Activated T-cell treated with anti-CD3 and anti-CD28 coated beads, Interleukin-2, amount 50 U/mL, for 72 hours (primary cell): ENCODE measurements around the gene B3GNT9. TPM values are rescaled to one million over a fixed set of nuclear protein-coding genes. Genes with fewer than 3 reads are reported as not detected.

Source experiments
- ATAC-seq, 2 donors: fragments of 150-1000 bp; cut with Tn5 transposase; replicated peaks in 1 of 2; 2 replicates each; pipeline ENCODE4 v1.10.0; 2021; ENCODE audit warnings: moderate library complexity in 2 of 2, mild to moderate bottlenecking in 1 of 2
- DNase-seq, 2 donors: peaks; one replicate each; pipeline ENCODE4 v3.0.0; 2021 to 2022; ENCODE audit warnings: mixed read lengths in 1 of 2
- H3K27ac Mint-ChIP-seq: one replicate; pipeline ENCODE4 v1.8.0; 2022; ENCODE audit warnings: mild to moderate bottlenecking, moderate library complexity, mixed read lengths
- H3K27me3 Mint-ChIP-seq: one replicate; pipeline ENCODE4 v1.8.0; 2022; ENCODE audit warnings: low read depth, mixed read lengths
- H3K36me3 Mint-ChIP-seq, 2 donors: one replicate each; pipeline ENCODE4 v1.8.0; 2022; ENCODE audit warnings: mixed read lengths in 2 of 2, mild to moderate bottlenecking in 1 of 2; ENCODE audit not compliant: insufficient read depth in 2 of 2
- H3K4me1 Mint-ChIP-seq: one replicate; pipeline ENCODE4 v1.8.0; 2022; ENCODE audit warnings: low read depth, mixed read lengths
- H3K4me3 Mint-ChIP-seq, 2 donors: one replicate each; pipeline ENCODE4 v1.8.0; 2022; ENCODE audit warnings: mild to moderate bottlenecking in 2 of 2, mixed read lengths in 2 of 2, moderate library complexity in 2 of 2
- H3K9me3 Mint-ChIP-seq, 2 donors: one replicate each; pipeline ENCODE4 v1.8.0; 2022; ENCODE audit warnings: mixed read lengths in 2 of 2
- total RNA-seq, 2 donors: library from RNA; stranded (reverse); gene quantifications; one replicate each; pipeline ENCODE4 v1.2.3, GENCODE V29; 2022

B3GNT9 gene
- total RNA-seq, 2 donors from 2014 or later, result 5.7 to 7.5 TPM

GRCh38 chr16:67105246-67105645 is 45.6 kb downstream of the B3GNT9 start:
- H3K27me3 Mint-ChIP-seq, result no peaks in the 10 kb centered on the region
- no peak for DNase-seq
- H3K4me3 Mint-ChIP-seq, result no peak overlapping the region
- no peaks in the 10 kb centered on the region for H3K9me3 Mint-ChIP-seq
- no peak for ATAC-seq
- H3K4me1 Mint-ChIP-seq, result peaks cover 21% of the 10 kb centered on the region
- H3K36me3 Mint-ChIP-seq, result peaks cover 0 to 1% of the 10 kb centered on the region in 2 donors
- H3K27ac Mint-ChIP-seq, result no peak overlapping the region

DNA sequence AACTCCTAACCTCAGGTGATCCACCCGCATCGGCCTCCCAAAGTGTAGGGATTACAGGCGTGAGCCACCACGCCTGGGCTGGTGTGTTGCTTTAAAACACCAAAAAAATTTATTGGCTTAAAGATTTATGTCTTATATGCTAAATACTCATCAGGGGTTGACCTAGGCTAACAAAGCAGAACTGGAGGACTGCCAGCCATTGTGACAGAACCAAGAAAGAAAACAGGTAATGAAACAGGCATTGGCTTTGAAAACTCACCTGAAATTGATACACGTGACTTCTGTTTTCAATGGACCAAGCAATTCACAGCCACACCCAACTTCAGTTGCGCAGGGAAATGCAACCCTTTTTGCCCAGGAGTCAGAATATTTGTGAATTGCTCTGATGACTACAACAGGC is 46.0 kb downstream of the B3GNT9 start:
- no peak for ATAC-seq

DNA sequence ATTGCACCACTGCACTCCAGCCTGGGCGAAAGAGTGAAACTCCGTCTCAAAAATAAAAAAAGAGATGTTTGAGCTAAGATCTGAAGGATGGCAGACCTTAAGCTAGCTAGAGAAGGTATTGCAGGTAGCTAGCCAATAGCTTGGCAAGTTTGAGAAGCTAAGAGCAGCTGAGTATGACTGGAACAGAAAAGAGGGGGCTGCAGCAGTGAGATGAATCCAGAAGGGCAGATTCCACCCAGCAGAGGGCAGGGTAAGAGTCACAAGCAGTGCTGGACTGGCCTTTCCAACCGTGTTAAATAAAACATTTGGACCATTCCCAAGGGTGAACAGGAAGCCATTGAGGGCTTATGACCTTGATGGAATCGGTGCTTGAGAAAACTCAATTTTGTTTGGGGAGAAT is 46.7 kb downstream of the B3GNT9 start:
- Mint-ChIP-seq H3K4me3 (no peak overlapping the region), H3K4me1 (peaks cover 15% of the 10 kb centered on the region), H3K27me3 (no peaks in the 10 kb centered on the region), H3K9me3 (no peaks in the 10 kb centered on the region), H3K27ac (no peak overlapping the region), H3K36me3 (peaks cover 0 to 4% of the 10 kb centered on the region in 2 donors)
- ATAC-seq (no peak), DNase-seq (no peak)

More for the DNA sequence above, 46.0 kb downstream of the B3GNT9 start:
- no peak for DNase-seq
- H3K9me3 Mint-ChIP-seq, result no peaks in the 10 kb centered on the region
- no peak overlapping the region for H3K4me3 Mint-ChIP-seq
- H3K36me3 Mint-ChIP-seq, result peaks cover 0 to 1% of the 10 kb centered on the region in 2 donors
- H3K27ac Mint-ChIP-seq, result no peak overlapping the region
- peaks cover 21% of the 10 kb centered on the region for H3K4me1 Mint-ChIP-seq
- H3K27me3 Mint-ChIP-seq, result no peaks in the 10 kb centered on the region

DNA sequence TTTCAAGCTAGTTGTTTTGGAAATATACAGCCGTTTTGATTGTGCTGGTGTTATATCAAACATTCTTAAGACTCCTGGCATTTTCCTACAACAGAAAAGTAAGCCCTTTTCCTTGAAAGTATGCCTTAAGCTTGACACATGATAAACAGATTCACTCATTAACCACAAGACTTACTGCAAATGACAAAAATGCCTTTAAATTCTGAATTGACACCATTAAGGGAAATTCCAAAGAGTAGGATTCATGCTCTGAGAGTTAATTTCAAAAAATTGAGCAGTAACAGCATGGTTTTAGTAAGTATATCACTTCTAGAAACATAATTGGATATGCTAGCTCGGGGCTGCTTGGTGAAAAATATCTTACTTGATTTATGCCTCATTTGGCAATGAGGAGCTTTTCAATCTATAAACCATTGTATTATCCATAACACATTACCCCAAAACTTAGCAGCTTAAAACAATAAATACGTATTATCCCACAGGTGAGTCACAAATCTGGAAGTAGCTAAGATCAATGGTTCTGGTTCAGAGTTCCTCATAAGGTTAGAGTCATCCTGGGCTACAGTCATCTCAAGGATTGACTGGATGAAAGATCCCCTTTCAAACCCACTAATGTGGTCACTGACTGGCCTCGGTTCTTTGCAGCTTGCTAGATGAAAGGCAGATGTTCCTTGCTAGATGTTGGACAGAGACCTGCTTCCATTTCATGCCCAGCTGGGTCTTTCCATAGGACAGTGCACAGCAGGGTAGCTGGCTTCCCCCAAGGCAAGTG is 49.3 kb downstream of the B3GNT9 start:
- peak overlapping the region in 1 of 2 donors; percentile 56 for H3K4me3 Mint-ChIP-seq
- ATAC-seq (peak; percentile 94 to 98), DNase-seq (peak; percentile 51 to 57)

DNA sequence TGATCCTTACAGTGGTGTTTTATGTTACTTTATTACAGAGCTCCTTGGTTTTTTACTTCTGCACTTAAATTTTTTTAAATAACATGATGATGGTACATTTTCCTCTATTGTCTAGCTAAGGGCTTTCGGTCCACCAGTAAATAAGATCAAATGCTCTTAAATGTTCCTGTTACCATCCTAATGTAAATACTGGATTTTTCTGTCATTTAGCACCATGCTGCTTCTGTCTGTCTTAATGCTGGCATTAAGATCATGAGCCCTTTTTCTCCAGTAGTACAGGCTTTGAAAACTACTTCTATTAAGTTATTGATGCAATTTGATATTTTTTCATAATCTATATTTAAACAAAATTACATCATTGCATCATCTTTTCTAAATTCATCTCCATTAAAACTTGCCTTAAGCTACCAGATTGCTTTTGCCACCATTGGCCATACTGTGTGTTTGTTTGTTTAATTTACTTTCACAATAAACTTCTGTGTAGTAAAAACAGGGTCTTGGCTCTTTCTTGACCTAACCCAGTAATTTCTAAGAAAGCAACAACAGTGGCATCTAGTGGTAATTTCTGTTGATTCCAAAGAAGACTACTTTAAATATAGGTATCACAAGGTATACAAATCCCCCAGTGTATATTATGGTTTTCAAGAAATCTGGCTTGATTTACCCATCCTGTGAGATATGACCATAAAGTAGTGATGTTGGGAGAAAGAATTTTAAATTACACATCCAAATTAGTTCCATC is 50.1 kb downstream of the B3GNT9 start:
- peaks cover 0 to 4% of the 10 kb centered on the region in 2 donors for H3K36me3 Mint-ChIP-seq
- ATAC-seq (peak in 1 of 2 donors; percentile 3), DNase-seq (no peak)
- no peaks in the 10 kb centered on the region for H3K9me3 Mint-ChIP-seq
- peak overlapping the region in 1 of 2 donors; percentile 56 for H3K4me3 Mint-ChIP-seq
- peaks cover 15% of the 10 kb centered on the region for H3K4me1 Mint-ChIP-seq
- H3K27me3 Mint-ChIP-seq, result no peaks in the 10 kb centered on the region
- H3K27ac Mint-ChIP-seq, result peak overlapping the region; percentile 90

More for the DNA sequence above, 49.3 kb downstream of the B3GNT9 start:
- Mint-ChIP-seq H3K4me1 (peaks cover 15% of the 10 kb centered on the region), H3K27ac (peak overlapping the region; percentile 90), H3K36me3 (peaks cover 0 to 4% of the 10 kb centered on the region in 2 donors), H3K9me3 (no peaks in the 10 kb centered on the region), H3K27me3 (no peaks in the 10 kb centered on the region)

DNA sequence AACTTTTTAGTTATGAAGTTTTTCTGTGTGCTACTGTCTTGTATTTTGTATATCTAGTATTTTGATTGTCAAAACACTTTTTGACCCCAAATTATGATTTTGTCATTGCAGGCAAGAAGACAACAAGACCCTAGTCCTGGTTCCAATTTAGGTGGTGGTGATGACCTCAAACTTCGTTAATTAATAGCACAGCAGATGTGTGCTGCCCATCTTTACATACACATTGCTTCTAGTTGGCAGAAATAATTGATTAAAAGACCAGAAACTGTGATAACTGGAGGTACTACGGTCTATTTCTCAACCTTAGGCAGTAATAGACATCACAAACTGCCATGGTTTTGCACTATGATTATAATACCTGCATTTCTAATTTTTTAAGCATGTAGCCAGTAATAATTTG is 52.2 kb downstream of the B3GNT9 start:
- Mint-ChIP-seq H3K9me3 (no peaks in the 10 kb centered on the region), H3K4me1 (peaks cover 15% of the 10 kb centered on the region), H3K27ac (no peak overlapping the region), H3K36me3 (peaks cover 0 to 6% of the 10 kb centered on the region in 2 donors), H3K27me3 (no peaks in the 10 kb centered on the region), H3K4me3 (no peak overlapping the region)
- DNase-seq (no peak), ATAC-seq (no peak)

Other genes with a start within 250 kb of the B3GNT9 start
- not detected for gene CDH16, start 232.1 kb downstream of the B3GNT9 start, total RNA-seq
- 1 to 10 TPM; 1.6 to 3.1 TPM for gene RRAD, start 225.5 kb downstream of the B3GNT9 start, total RNA-seq
- 100 to 1,000 TPM; 145 to 167 TPM for gene CIAO2B, start 216.6 kb downstream of the B3GNT9 start, total RNA-seq
- gene CES2, start 215.5 kb downstream of the B3GNT9 start, total RNA-seq, result 10 to 100 TPM; 28.7 to 33.3 TPM
- gene CES3, start 189.7 kb downstream of the B3GNT9 start, total RNA-seq, result 10 to 100 TPM in 1 of 2 donors, 1 to 10 TPM in 1; 6.9 to 11.5 TPM
- 10 to 100 TPM; 24.4 to 38.8 TPM for gene CES4A, start 162.4 kb downstream of the B3GNT9 start, total RNA-seq
- 100 to 1,000 TPM; 106 to 133 TPM for gene CBFB, start 121.8 kb downstream of the B3GNT9 start, total RNA-seq
- gene PHAF1, start 41.1 kb downstream of the B3GNT9 start, total RNA-seq, result 10 to 100 TPM; 14.8 to 18.2 TPM
- 10 to 100 TPM; 38.1 to 50.7 TPM for gene TRADD, start 8.9 kb upstream of the B3GNT9 start, total RNA-seq
- 10 to 100 TPM; 32.1 to 37.1 TPM for gene FBXL8, start 9.0 kb upstream of the B3GNT9 start, total RNA-seq
- gene HSF4, start 13.7 kb upstream of the B3GNT9 start, total RNA-seq, result 10 to 100 TPM; 63.4 to 87.7 TPM
- gene NOL3, start 19.5 kb upstream of the B3GNT9 start, total RNA-seq, result 10 to 100 TPM; 21.6 to 30.6 TPM
- gene MATCAP1, start 33.0 kb upstream of the B3GNT9 start, total RNA-seq, result 10 to 100 TPM; 31.9 to 34.3 TPM
- not detected for gene EXOC3L1, start 39.1 kb upstream of the B3GNT9 start, total RNA-seq
- gene E2F4, start 41.2 kb upstream of the B3GNT9 start, total RNA-seq, result 10 to 100 TPM; 82.8 to 91.7 TPM
- gene ELMO3, start 48.1 kb upstream of the B3GNT9 start, total RNA-seq, result 1 to 10 TPM; 3.0 to 3.1 TPM
- gene TMEM208, start 76.1 kb upstream of the B3GNT9 start, total RNA-seq, result 10 to 100 TPM; 29.8 to 31.0 TPM
- gene FHOD1, start 96.5 kb upstream of the B3GNT9 start, total RNA-seq, result 100 to 1,000 TPM; 106 to 114 TPM
- 1 to 10 TPM; 7.6 to 7.9 TPM for gene SLC9A5, start 98.0 kb upstream of the B3GNT9 start, total RNA-seq
- gene PLEKHG4, start 128.5 kb upstream of the B3GNT9 start, total RNA-seq, result 10 to 100 TPM; 30.4 to 46.9 TPM
- 1 to 10 TPM; 7.9 to 8.5 TPM for gene KCTD19, start 175.7 kb upstream of the B3GNT9 start, total RNA-seq
- gene LRRC36, start 175.8 kb upstream of the B3GNT9 start, total RNA-seq, result 1 to 10 TPM; 3.1 to 4.4 TPM
- gene TPPP3, start 242.5 kb upstream of the B3GNT9 start, total RNA-seq, result under 1 TPM in 1 of 2 donors, not detected in 1; 0.16 TPM